ENCODE measurements around the gene ADCY2.

DNA sequence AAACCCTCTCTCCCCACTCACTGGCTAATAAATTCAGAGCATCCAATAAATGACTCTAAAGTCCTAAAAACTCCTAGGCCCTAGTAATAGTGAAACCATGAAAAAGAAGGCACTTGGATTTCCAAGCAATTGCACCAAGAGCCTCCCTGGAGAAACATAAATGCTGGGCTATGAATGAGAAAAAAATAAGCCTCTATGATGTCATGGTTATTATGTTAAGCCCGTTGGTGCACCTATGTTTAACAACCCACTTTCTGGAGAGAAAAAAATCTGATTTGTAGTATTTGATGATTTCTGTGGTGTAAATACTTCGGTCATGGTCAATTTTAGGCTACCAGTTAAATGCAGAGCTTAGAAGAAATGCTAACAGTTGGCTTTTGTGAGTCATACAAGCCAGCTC, 446.6 kb downstream of the ADCY2 start:
- TF ChIP-seq ZZZ3 (IDR thresholded peaks at IDR 0.05): no peak
- no peak for TF ChIP-seq JUNB (CRISPR knock-in tag; conservative IDR thresholded peaks at IDR 0.05)
- TF ChIP-seq CEBPB (tag; IDR thresholded peaks at IDR 0.05): no peak
- no peak for TF ChIP-seq KLF13 (tag; IDR thresholded peaks at IDR 0.05; ENCODE audit: borderline replicate concordance, low read depth)
- no peak for TF ChIP-seq MAFK (IDR thresholded peaks at IDR 0.05; ENCODE audit: low read length)
- TF ChIP-seq FOXK1 (CRISPR knock-in tag; IDR thresholded peaks at IDR 0.05; ENCODE audit: borderline replicate concordance): no peak
- TF ChIP-seq, protein P1, sequence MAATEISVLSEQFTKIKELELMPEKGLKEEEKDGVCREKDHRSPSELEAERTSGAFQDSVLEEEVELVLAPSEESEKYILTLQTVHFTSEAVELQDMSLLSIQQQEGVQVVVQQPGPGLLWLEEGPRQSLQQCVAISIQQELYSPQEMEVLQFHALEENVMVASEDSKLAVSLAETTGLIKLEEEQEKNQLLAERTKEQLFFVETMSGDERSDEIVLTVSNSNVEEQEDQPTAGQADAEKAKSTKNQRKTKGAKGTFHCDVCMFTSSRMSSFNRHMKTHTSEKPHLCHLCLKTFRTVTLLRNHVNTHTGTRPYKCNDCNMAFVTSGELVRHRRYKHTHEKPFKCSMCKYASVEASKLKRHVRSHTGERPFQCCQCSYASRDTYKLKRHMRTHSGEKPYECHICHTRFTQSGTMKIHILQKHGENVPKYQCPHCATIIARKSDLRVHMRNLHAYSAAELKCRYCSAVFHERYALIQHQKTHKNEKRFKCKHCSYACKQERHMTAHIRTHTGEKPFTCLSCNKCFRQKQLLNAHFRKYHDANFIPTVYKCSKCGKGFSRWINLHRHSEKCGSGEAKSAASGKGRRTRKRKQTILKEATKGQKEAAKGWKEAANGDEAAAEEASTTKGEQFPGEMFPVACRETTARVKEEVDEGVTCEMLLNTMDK (IDR thresholded peaks at IDR 0.05; ENCODE audit: borderline replicate concordance, insufficient read depth, low read depth, low read length, poor library complexity, severe bottlenecking): no peak
- TF ChIP-seq, protein P2, sequence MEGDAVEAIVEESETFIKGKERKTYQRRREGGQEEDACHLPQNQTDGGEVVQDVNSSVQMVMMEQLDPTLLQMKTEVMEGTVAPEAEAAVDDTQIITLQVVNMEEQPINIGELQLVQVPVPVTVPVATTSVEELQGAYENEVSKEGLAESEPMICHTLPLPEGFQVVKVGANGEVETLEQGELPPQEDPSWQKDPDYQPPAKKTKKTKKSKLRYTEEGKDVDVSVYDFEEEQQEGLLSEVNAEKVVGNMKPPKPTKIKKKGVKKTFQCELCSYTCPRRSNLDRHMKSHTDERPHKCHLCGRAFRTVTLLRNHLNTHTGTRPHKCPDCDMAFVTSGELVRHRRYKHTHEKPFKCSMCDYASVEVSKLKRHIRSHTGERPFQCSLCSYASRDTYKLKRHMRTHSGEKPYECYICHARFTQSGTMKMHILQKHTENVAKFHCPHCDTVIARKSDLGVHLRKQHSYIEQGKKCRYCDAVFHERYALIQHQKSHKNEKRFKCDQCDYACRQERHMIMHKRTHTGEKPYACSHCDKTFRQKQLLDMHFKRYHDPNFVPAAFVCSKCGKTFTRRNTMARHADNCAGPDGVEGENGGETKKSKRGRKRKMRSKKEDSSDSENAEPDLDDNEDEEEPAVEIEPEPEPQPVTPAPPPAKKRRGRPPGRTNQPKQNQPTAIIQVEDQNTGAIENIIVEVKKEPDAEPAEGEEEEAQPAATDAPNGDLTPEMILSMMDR (IDR thresholded peaks at IDR 0.05 in 2 of 3, conservative IDR thresholded peaks at IDR 0.05 in 1 of 3; ENCODE audit: insufficient read depth in 2 of 3, low read depth in 1 of 3, low read length in 3 of 3): no peak
- TF ChIP-seq EP300 (IDR thresholded peaks at IDR 0.05; ENCODE audit: low read length): no peak
- TF ChIP-seq ATF1 (CRISPR knock-in tag; IDR thresholded peaks at IDR 0.05): no peak
- no peak for TF ChIP-seq ATF1 (tag; IDR thresholded peaks at IDR 0.05)
- no peak for TF ChIP-seq ZFX (CRISPR knock-in tag; IDR thresholded peaks at IDR 0.05)

Data from K562 (cell line).